HEK293 (cell line): ENCODE data around the gene REM2.

Experiments used
- ATF2 ChIP-seq: fragments of 450-650 bp; formaldehyde crosslinking; IDR thresholded peaks from 2 replicates; pipeline ENCODE4 v1.5.1; 2016; ENCODE audit warnings: missing biosample characterization, missing genetic modification characterization, low read depth
- FEZF1 ChIP-seq: fragments of 450-650 bp; formaldehyde crosslinking; IDR thresholded peaks from 2 replicates; pipeline ENCODE4 v1.5.1; 2016; ENCODE audit warnings: missing biosample characterization, missing genetic modification characterization
- GLI2 ChIP-seq: fragments of 450-650 bp; formaldehyde crosslinking; IDR thresholded peaks from 2 replicates; pipeline ENCODE4; 2017; ENCODE audit warnings: missing biosample characterization, missing genetic modification characterization, low read depth, borderline replicate concordance
- IKZF3 ChIP-seq: fragments of 450-650 bp; IDR thresholded peaks from 2 replicates; pipeline ENCODE4 v1.5.0; 2018; ENCODE audit warnings: missing biosample characterization, mild to moderate bottlenecking, missing genetic modification characterization, moderate library complexity
- KLF9 ChIP-seq: fragments of 450-650 bp; formaldehyde crosslinking; IDR thresholded peaks from 2 replicates; pipeline ENCODE4 v1.5.1; 2016; ENCODE audit warnings: missing biosample characterization, missing genetic modification characterization, low read depth
- OSR2 ChIP-seq: fragments of 450-650 bp; formaldehyde crosslinking; IDR thresholded peaks from 2 replicates; pipeline ENCODE4 v1.5.1; 2016; ENCODE audit warnings: missing biosample characterization, missing genetic modification characterization
- SP2 ChIP-seq: fragments of 450-650 bp; formaldehyde crosslinking; IDR thresholded peaks from 2 replicates; pipeline ENCODE4 v1.5.1; 2016; ENCODE audit warnings: missing biosample characterization, missing genetic modification characterization
- SP3 ChIP-seq: fragments of 450-650 bp; formaldehyde crosslinking; IDR thresholded peaks from 2 replicates; pipeline ENCODE4 v1.5.1; 2016; ENCODE audit warnings: missing biosample characterization, missing genetic modification characterization
- ZBTB21 ChIP-seq: fragments of 450-650 bp; formaldehyde crosslinking; IDR thresholded peaks from 2 replicates; pipeline ENCODE4 v1.5.1; 2017; ENCODE audit warnings: missing biosample characterization, missing genetic modification characterization
- ZBTB26 ChIP-seq: fragments of 450-650 bp; formaldehyde crosslinking; optimal IDR thresholded peaks from 2 replicates; pipeline ENCODE3; 2016; ENCODE audit warnings: missing biosample characterization, mild to moderate bottlenecking, missing genetic modification characterization
- ZBTB44 ChIP-seq: fragments of 450-650 bp; IDR thresholded peaks from 2 replicates; pipeline ENCODE4 v1.5.1; 2018; ENCODE audit warnings: missing biosample characterization, mild to moderate bottlenecking, missing genetic modification characterization
- ZNF114 ChIP-seq: fragments of 450-650 bp; formaldehyde crosslinking; IDR thresholded peaks from 2 replicates; pipeline ENCODE4 v1.5.0; 2017; ENCODE audit warnings: missing biosample characterization, missing genetic modification characterization
- ZNF24 ChIP-seq: fragments of 450-650 bp; formaldehyde crosslinking; IDR thresholded peaks from 2 replicates; pipeline ENCODE4 v1.5.1; 2016; ENCODE audit warnings: missing biosample characterization, missing genetic modification characterization
- ZNF280D ChIP-seq: fragments of 450-650 bp; formaldehyde crosslinking; IDR thresholded peaks from 2 replicates; pipeline ENCODE4 v1.5.1; 2016; ENCODE audit warnings: missing biosample characterization, missing genetic modification characterization
- ZNF37A ChIP-seq: fragments of 450-650 bp; IDR thresholded peaks from 2 replicates; pipeline ENCODE4 v1.5.1; 2018; ENCODE audit warnings: missing biosample characterization, missing genetic modification characterization
- ZNF404 ChIP-seq: fragments of 450-650 bp; formaldehyde crosslinking; IDR thresholded peaks from 2 replicates; pipeline ENCODE4 v1.5.1; 2017; ENCODE audit warnings: missing biosample characterization, missing genetic modification characterization
- ZNF473 ChIP-seq: fragments of 450-650 bp; formaldehyde crosslinking; IDR thresholded peaks from 2 replicates; pipeline ENCODE4 v1.5.1; 2017; ENCODE audit warnings: missing biosample characterization, missing genetic modification characterization
- ZNF488 ChIP-seq: fragments of 450-650 bp; formaldehyde crosslinking; IDR thresholded peaks from 2 replicates; pipeline ENCODE4 v1.5.1; 2016; ENCODE audit warnings: missing biosample characterization, missing genetic modification characterization
- ZNF518A ChIP-seq: fragments of 450-650 bp; formaldehyde crosslinking; conservative IDR thresholded peaks from 2 replicates; pipeline ENCODE4 v1.5.1; 2016; ENCODE audit warnings: low read depth, missing biosample characterization, missing genetic modification characterization
- ZNF658 ChIP-seq: fragments of 450-650 bp; formaldehyde crosslinking; IDR thresholded peaks from 2 replicates; pipeline ENCODE4; 2016; ENCODE audit warnings: missing biosample characterization, missing genetic modification characterization
- ZNF692 ChIP-seq: fragments of 450-650 bp; formaldehyde crosslinking; IDR thresholded peaks from 2 replicates; pipeline ENCODE4 v1.5.1; 2016; ENCODE audit warnings: missing biosample characterization, missing genetic modification characterization
- ZNF704 ChIP-seq: fragments of 450-650 bp; formaldehyde crosslinking; IDR thresholded peaks from 2 replicates; pipeline ENCODE4 v1.5.1; 2016; ENCODE audit warnings: missing biosample characterization, missing genetic modification characterization

Gene REM2

GRCh38 chr14:22918804-22919600, 36.0 kb downstream of the REM2 start, which contains the start of gene RBM23 (continued):
- TF ChIP-seq ZNF473 (tag by site-specific recombination) (no peak), ZNF692 (tag by site-specific recombination) (no peak; the same call in none of the 2 replicates), ZNF280D (tag by site-specific recombination) (no peak), ZNF404 (no peak), ZNF488 (tag by site-specific recombination) (no peak), ZNF37A (tag by site-specific recombination) (no peak), OSR2 (tag by site-specific recombination) (no peak), IKZF3 (tag by site-specific recombination) (no peak), ATF2 (tag by site-specific recombination) (peak; percentile 96), SP3 (tag by site-specific recombination) (peak; percentile 76), GLI2 (tag by site-specific recombination) (no peak), ZBTB26 (tag by site-specific recombination) (no peak), ZNF24 (tag by site-specific recombination) (0 out of 2 replicates have a peak, but pooled peaks have one; percentile 50), ZNF658 (no peak), ZNF114 (tag by site-specific recombination) (no peak), ZBTB21 (tag by site-specific recombination) (peak; percentile 100), KLF9 (tag by site-specific recombination) (no peak), ZNF704 (no peak), ZNF518A (no peak), ZBTB44 (tag by site-specific recombination) (no peak), FEZF1 (tag by site-specific recombination) (no peak), SP2 (peak; percentile 93)
